Measurements from ENCODE around the gene NLRP1. TPM values are rescaled to one million over a fixed set of nuclear protein-coding genes. Genes with fewer than 3 reads are reported as not detected.

The NLRP1 gene
- total RNA-seq, 1 experiment from 2014 or later = 0.57 TPM

DNA sequence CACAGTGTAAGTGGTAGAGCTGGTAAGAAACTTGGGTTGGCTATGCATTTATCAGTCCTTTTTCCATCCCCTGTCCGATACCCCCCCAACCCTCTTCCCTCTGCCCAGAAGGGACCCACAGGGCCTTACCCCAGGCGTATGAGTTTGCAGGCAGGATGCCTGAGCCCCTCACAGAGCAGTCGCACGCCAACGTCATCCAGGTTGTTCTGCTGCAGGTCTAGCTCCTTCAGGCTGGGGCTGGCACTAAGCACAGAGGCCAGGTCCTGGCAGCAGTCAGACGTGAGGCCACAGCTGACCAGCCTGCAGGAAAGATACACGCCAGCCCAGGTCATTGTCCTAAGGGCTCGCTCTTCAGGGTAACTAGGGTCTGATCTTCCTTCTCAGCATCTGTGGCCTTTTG is 45.0 kb downstream of the NLRP1 start:
- Mint-ChIP-seq H3K4me3 (ENCODE audit: low read depth, unreplicated experiment) (no peak overlapping the region), H3K27ac (ENCODE audit: unreplicated experiment) (no peak overlapping the region), H3K27me3 (ENCODE audit: unreplicated experiment) (peaks cover 94% of the 10 kb centered on the region), H3K4me1 (ENCODE audit: low read depth, unreplicated experiment) (no peaks in the 10 kb centered on the region), H3K9me3 (ENCODE audit: low read depth, unreplicated experiment) (no peaks in the 10 kb centered on the region), H3K36me3 (ENCODE audit: insufficient read depth, unreplicated experiment) (no peaks in the 10 kb centered on the region)
- intact Hi-C loops (cut with micrococcal nuclease; ENCODE audit: unreplicated experiment) = no loop called here
- TF ChIP-seq, protein P1, sequence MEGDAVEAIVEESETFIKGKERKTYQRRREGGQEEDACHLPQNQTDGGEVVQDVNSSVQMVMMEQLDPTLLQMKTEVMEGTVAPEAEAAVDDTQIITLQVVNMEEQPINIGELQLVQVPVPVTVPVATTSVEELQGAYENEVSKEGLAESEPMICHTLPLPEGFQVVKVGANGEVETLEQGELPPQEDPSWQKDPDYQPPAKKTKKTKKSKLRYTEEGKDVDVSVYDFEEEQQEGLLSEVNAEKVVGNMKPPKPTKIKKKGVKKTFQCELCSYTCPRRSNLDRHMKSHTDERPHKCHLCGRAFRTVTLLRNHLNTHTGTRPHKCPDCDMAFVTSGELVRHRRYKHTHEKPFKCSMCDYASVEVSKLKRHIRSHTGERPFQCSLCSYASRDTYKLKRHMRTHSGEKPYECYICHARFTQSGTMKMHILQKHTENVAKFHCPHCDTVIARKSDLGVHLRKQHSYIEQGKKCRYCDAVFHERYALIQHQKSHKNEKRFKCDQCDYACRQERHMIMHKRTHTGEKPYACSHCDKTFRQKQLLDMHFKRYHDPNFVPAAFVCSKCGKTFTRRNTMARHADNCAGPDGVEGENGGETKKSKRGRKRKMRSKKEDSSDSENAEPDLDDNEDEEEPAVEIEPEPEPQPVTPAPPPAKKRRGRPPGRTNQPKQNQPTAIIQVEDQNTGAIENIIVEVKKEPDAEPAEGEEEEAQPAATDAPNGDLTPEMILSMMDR (IDR thresholded peaks at IDR 0.05; ENCODE audit: unreplicated experiment) = no peak
- DNase-seq = no peak
- no TSS peak for BruUV-seq (replicated peaks)
- CTCF ChIA-PET = no interaction called here

DNA sequence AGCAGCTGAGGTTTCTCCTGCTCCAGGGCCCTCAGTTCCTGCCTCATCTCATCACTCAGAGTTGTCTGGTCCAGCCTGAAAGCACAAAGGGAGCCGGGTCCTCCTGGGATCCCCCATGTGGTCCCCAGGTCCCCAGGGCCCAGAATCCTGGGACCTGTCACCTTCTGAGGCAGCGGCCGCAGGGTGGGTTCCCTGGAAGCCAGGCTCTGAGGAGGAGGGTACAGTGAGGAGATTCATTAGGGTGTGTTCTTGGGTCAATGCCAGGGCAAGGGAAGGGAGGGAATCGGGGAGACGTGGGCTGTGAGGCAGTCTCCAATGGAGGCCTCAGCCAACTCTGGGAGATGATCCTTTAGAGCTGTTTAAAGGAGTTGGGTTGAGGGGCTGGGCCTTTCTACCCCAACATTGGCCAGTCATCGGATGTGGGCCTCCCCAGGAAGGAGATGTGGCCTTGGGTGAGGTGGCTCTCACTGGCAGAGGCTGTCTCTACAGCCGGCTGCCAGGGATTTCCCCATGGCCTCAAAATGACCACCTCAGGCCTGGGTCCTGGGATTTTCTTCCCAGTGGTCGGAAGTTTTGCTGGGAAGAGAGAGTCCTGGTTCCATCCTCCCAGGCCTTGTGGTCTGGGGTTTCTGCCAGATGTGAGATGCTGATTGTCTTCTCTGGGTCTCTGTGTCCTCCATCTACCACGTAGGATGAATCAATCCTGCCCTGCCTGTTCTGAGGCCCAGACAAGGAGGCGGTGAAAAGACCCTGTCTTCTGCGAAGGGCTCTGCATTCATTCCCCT is 47.3 kb downstream of the NLRP1 start:
- no peak for DNase-seq
- Mint-ChIP-seq H3K27ac (ENCODE audit: unreplicated experiment) (no peak overlapping the region), H3K4me1 (ENCODE audit: low read depth, unreplicated experiment) (no peaks in the 10 kb centered on the region), H3K4me3 (ENCODE audit: low read depth, unreplicated experiment) (no peak overlapping the region), H3K36me3 (ENCODE audit: insufficient read depth, unreplicated experiment) (peaks cover 4% of the 10 kb centered on the region), H3K9me3 (ENCODE audit: low read depth, unreplicated experiment) (no peaks in the 10 kb centered on the region), H3K27me3 (ENCODE audit: unreplicated experiment) (peaks cover 94% of the 10 kb centered on the region)
- CTCF ChIA-PET = interaction anchor here (0.5 kb wide), 1 partner anchor 911 kb away, joined by 3 read pairs; no protein-coding TSS in a partner anchor
- no TSS peak for BruUV-seq (replicated peaks)
- intact Hi-C loops (cut with micrococcal nuclease; ENCODE audit: unreplicated experiment) = no loop called here
- TF ChIP-seq, protein P1 (IDR thresholded peaks at IDR 0.05; ENCODE audit: unreplicated experiment) = no peak

DNA sequence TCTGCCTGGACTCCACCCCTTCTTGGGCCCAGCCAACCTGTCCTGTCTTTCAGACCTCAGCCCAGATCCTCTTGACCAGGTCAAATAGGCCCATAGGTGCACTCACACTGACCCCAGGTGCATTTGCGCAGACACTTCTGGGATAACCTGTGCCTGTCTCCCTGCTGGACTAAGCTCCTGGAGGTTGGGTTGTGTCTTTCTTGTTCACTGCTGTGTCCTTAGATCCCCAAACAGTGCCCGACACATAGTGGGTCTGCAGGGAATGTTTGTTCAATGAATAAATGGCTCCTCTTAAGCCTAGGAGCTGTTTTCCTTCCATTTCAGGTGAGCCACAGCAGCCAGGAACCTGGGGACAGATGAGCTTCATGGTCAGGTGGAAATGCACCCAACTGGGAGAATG is 48.9 kb downstream of the NLRP1 start:
- peaks cover 92% of the 10 kb centered on the region for H3K27me3 Mint-ChIP-seq (ENCODE audit: unreplicated experiment)
- DNase-seq = no peak
- BruUV-seq (replicated peaks) = no TSS peak
- H3K4me3 Mint-ChIP-seq (ENCODE audit: low read depth, unreplicated experiment) = no peak overlapping the region
- TF ChIP-seq, protein P1 (IDR thresholded peaks at IDR 0.05; ENCODE audit: unreplicated experiment) = no peak
- H3K4me1 Mint-ChIP-seq (ENCODE audit: low read depth, unreplicated experiment) = no peaks in the 10 kb centered on the region
- H3K36me3 Mint-ChIP-seq (ENCODE audit: insufficient read depth, unreplicated experiment) = peaks cover 4% of the 10 kb centered on the region
- CTCF ChIA-PET = no interaction called here
- intact Hi-C loops (cut with micrococcal nuclease; ENCODE audit: unreplicated experiment) = no loop called here
- no peak overlapping the region for H3K27ac Mint-ChIP-seq (ENCODE audit: unreplicated experiment)
- no peaks in the 10 kb centered on the region for H3K9me3 Mint-ChIP-seq (ENCODE audit: low read depth, unreplicated experiment)

DNA sequence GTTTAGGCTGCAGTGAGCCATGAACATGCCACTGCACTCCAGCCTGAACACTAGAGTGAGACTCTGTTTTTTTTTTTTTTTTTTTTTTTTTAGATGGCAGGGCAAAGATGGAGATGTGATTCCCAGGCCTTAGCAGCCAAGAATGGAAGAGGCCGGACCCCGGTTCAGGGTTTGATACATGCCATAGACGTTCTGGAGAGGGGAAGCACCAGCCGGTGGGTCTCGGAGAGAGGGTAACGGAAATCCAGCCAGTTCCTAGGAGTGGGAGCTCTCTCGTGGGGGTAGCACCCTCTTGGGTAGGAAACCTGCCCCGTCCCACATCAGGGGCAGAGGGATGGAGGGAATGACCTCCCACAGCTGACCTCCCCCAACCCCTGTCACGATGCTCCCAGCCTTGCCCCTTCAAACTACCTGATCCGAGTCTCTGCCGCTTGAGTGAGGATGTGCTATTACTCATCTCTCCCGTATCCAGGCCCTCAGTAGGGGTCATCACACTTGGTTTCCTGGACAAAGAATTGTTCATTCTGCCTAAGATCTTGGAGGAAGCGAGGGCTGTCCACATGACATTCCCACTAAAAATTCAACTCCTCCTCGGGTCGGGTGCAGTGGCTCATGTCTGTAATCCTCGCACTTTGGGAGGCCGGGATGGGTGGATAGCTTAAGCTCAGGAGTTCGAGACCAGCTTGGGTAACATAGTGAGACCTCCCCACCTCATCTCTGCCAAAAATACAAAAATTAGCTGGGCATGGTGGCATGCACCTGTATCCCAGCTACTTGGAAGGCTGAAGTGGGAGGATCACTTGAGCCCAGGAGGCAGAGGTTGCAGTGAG is 50.6 kb downstream of the NLRP1 start:
- Mint-ChIP-seq H3K9me3 (ENCODE audit: low read depth, unreplicated experiment) (no peaks in the 10 kb centered on the region), H3K4me3 (ENCODE audit: low read depth, unreplicated experiment) (no peak overlapping the region), H3K27ac (ENCODE audit: unreplicated experiment) (no peak overlapping the region), H3K27me3 (ENCODE audit: unreplicated experiment) (peaks cover 88% of the 10 kb centered on the region), H3K4me1 (ENCODE audit: low read depth, unreplicated experiment) (no peaks in the 10 kb centered on the region), H3K36me3 (ENCODE audit: insufficient read depth, unreplicated experiment) (peaks cover 4% of the 10 kb centered on the region)
- no TSS peak for BruUV-seq (replicated peaks)
- intact Hi-C loops (cut with micrococcal nuclease; ENCODE audit: unreplicated experiment) = no loop called here
- TF ChIP-seq, protein P1 (IDR thresholded peaks at IDR 0.05; ENCODE audit: unreplicated experiment) = no peak
- CTCF ChIA-PET = interaction anchor here (0.6 kb wide), 1 partner anchor 173 kb away, joined by 5 read pairs; no protein-coding TSS in a partner anchor
- no peak for DNase-seq

All from Calu3 (cell line).